Measurements from ENCODE around the gene THUMPD2.
"Not testable (repeated sequence)": the region's sequence is repeated elsewhere in the genome, so short reads cannot be mapped to it uniquely, and the experiment has no call there.

Gene THUMPD2

GRCh38 chr2:39743269-39743776 is 35.7 kb downstream of the THUMPD2 start:
- no peak for DNase-seq

DNA sequence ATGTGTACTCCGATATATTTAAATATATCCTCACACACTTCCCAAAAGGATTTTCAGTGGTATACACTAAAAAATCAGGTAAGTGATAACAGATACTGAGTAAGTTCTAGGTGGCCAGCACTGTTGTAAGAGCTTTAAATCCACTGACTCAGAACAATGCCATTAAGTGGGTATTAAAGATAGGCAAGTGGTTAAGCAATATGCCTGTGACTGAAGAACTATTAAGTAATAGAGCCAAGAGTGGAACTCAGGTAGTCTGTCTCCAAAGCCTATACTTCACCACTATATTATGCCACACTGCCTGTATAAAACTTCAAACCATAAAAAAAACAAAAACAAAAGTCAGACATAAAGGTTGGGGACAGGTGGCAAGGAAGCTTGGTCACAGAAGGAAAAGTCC is 37.2 kb downstream of the THUMPD2 start:
- no peak for DNase-seq

DNA sequence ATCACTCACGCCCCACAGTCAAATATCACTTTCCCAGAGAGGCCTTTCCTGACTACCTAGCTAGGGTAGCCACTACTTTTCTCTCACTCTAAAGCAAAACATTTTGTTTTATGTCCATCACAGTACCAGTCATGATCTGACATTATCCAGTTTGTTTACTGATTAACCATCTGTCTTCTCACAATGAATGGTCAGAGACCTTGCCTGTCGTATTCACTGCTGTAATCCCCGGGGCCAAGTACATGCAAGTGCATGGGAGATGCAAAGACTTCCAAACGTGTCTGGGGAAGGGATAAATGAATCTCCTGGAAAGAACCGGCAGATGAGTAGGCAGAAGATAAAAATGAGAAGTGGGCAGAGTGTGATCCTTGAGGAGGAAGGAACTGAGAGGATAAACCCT is 39.7 kb downstream of the THUMPD2 start:
- no peak for DNase-seq

GRCh38 chr2:39738936-39739335 is 40.1 kb downstream of the THUMPD2 start:
- no peak for DNase-seq

DNA sequence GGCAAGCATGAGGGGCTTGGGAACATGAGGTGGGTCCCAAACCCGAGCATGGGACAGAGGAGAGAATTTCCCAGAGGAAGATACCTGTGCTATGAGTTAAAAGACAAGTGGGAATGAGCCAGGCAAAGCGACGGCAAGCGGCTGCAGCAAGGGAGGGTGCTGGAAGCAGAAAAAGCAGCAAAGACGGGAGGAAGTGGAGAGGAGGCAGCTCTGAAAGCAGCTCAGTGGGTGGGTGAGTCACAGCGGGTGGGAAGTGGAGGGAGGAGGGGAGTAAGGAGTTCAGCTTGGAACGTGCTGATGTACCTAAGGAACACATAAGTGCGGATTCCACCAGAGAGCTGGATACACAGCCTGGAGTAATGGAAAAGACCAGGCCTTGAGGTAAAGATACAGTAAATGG is 41.4 kb downstream of the THUMPD2 start:
- DNase-seq, result peak; percentile 64

DNA sequence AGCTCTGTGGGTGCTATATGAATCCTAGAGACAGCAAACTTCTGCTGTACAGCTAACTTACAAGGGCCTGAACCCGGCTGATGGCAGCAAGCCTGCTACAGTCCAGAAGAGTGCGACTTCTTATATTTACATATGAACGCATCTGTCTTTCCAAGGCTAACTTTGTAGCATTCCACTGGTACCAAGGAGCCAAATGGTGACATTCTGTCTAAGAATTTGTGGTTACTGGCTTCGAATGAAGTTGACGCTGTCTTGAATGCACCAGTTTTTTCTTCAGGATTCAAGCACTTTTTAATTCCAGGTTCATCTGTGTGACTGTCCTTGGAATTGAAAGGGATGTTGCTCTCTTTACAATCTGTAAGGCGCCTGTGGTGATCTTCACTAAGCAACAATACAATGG is 42.4 kb downstream of the THUMPD2 start:
- DNase-seq, result no peak

- DNase-seq, result peak; percentile 14
Measured at GRCh38 chr2:39735648-39736047, 43.4 kb downstream of the THUMPD2 start.

- DNase-seq, result no peak
Measured at GRCh38 chr2:39734445-39734844, 44.6 kb downstream of the THUMPD2 start.

GRCh38 chr2:39733070-39733674 is 45.9 kb downstream of the THUMPD2 start:
- DNase-seq, result peak; percentile 53

DNA sequence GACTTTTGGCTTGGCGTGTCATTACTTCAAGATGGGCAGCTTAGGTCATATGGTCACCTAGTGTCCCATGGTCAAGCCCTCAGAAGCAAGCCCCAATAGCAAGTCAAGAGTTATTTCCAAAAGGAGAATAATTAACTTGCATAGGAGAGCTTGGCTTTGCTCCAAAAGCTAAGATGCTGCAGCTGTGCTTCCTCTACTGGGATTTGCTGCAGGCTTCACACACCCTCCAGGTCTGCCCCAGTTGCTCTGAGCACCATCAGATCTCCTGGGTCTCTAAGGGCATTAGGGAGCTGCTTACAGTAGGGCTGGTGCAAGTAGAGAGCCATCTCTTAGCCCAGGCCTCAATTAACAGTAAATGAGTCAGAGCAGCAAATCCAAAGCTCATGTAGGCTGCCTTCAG is 46.6 kb downstream of the THUMPD2 start:
- no peak for DNase-seq

DNA sequence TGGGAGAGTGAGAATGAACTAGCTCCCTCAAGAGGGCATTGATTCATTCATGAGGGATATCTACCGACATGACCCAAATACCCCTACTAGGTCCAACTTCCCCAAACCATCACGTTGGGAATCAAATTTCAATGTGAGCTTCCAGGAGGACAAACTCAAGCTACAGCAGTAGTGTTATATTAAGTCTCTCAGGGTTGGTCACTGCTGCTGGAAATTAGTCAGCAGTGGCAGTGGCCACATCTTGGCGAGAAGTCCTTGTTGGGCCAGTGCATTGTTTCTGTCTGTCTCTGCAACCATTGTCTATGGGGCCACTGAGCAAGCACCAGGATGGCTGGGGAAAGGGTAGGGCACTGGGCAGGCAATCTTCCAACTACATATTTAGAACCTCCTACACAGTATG is 47.5 kb downstream of the THUMPD2 start:
- no peak for DNase-seq

- DNase-seq, result peak; percentile 44
Measured at GRCh38 chr2:39730685-39731302, 48.3 kb downstream of the THUMPD2 start.

GRCh38 chr2:39730276-39730675 is 48.8 kb downstream of the THUMPD2 start:
- DNase-seq, result no peak

DNA sequence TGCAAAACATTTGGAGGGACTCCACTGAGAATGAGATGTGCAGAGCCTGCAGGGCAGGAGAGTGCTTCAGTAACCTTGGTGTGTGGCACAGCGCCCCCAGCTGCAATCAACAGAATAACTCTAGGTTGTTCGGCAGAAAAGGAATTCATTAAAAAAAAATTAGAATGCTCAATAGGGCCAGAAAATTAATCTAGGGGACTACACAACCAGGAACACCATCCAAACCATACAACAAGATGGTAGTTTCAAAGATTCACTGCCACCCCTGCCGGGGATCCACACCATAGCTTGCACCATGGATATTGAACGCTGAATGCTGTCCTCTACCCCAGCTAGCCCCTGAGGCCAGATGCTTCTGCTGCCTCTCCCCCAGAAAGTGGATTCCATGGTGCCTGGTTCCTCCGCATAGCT is 50.1 kb downstream of the THUMPD2 start:
- peak; percentile 45 for DNase-seq

GRCh38 chr2:39728085-39728484 is 51.0 kb downstream of the THUMPD2 start:
- DNase-seq, result not testable (repeated sequence)

- no peak for DNase-seq
Measured at GRCh38 chr2:39725401-39725800, 53.7 kb downstream of the THUMPD2 start.

DNA sequence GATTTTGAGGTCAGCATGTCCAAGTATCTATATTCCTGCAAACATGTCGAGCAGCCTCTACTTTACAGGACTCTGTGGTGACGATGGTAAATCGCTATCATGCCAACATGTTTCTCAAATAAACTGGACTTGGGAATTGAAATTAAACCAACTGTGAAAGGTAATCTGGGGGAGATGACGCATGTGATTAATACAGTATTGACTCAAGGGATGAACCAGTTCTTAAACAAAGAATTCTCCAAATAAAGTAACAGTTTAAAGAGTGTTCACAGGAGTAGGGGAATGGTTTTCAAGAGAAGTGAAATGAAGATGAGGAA is 54.3 kb downstream of the THUMPD2 start:
- no peak for DNase-seq

GRCh38 chr2:39723946-39724827 is 54.9 kb downstream of the THUMPD2 start:
- no peak for DNase-seq

- DNase-seq, result no peak
Measured at GRCh38 chr2:39723497-39723896, 55.6 kb downstream of the THUMPD2 start.

GRCh38 chr2:39720970-39721369 is 58.1 kb downstream of the THUMPD2 start:
- no peak for DNase-seq

GRCh38 chr2:39719317-39719716 is 59.7 kb downstream of the THUMPD2 start:
- no peak for DNase-seq

DNA sequence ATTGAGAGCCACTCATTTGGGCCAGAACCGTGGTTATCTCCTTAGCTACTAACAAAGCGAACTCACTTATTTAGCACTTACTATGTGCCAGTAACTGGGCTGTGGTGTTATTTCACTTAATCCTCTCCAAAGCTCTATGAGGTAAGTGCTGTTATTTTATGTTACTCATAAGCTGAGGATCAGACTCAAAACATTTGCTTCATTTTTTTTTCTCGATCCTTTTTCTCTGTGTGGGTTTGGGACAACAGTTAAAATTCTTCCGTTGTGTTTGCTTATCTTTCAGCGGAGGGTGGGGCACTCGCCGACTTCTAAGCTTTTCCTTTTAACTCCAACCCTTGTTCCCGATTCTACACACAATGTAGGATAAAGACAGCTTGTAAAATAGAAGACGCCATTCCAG is 60.6 kb downstream of the THUMPD2 start:
- no peak for DNase-seq

GRCh38 chr2:39717067-39717466 is 62.0 kb downstream of the THUMPD2 start:
- no peak for DNase-seq

- DNase-seq, result no peak
Measured at GRCh38 chr2:39715822-39716221, 63.2 kb downstream of the THUMPD2 start.

Data from inflammatory macrophage treated with lipopolysaccharide for 4 hours (primary cell).